K562 (cell line): Measurements from ENCODE around the gene ARNT2. TPM values are rescaled to one million over a fixed set of nuclear protein-coding genes. Genes with fewer than 3 reads are reported as not detected.

Source experiments
- ATAC-seq: fragments of 200-7000 bp; cut with Tn5 transposase; 3 replicates; pipeline ENCODE4 v1.9.1; 2020; ENCODE audit warnings: moderate library complexity
- BruUV-seq: library from RNA; stranded (reverse); fragments of 400-500 nt; replicated peaks from 2 replicates; lab custom pipeline; 2021; lab: Mats Ljungman, UMichigan
- CTCF ChIA-PET: fragments of 300-600 bp; formaldehyde crosslinking; extraction: SDS; loops from one replicate; lab custom pipeline; 2021; ENCODE audit warnings: low intra/inter-chr PET ratio; lab: Yijun Ruan, JAX
- POLR2A ChIA-PET: fragments of 300-600, 350-650 bp; sonication (Branson Sonifier 250); formaldehyde crosslinking; extraction: SDS; loops from one replicate; lab custom pipeline; 2021; ENCODE audit warnings: antibody characterized with exemption, inconsistent platforms; lab: Yijun Ruan, JAX
- DNase-seq, 4 experiments: peaks; one replicate each; pipeline versions ENCODE4 v3.0.0 to v3.0.0-alpha.2; 2011 to 2018; ENCODE audit warnings: low spot score in 3 of 4, mixed read lengths in 3 of 4; ENCODE audit errors: extremely low read depth in 1 of 4
- FAIRE-seq: peaks from 2 replicates; lab custom pipeline; 2011; peaks lifted over from hg19 to GRCh38; lab: Jason Lieb, UNC
- H2AFZ ChIP-seq: 2 replicates; pipeline ENCODE4 v1.6.0; 2011; ENCODE audit warnings: low read depth, low read length, control low read depth, inconsistent platforms
- H3K27ac ChIP-seq: fragments of 200-600 bp; 3 replicates; pipeline ENCODE4 v1.8.0; 2011; ENCODE audit warnings: low read depth, mild to moderate bottlenecking, control low read depth, inconsistent platforms, low read length, moderate library complexity, mixed read lengths; ENCODE audit errors: extremely low read depth
- H3K27me3 ChIP-seq, 2 experiments: fragments of 300-600 bp in 1 of 2; 2 replicates in 1 of 2; 3 replicates in 1 of 2; pipeline versions ENCODE4 v1.6.0 to v1.8.0; 2011; ENCODE audit warnings: inconsistent platforms in 2 of 2, low read length in 2 of 2, mild to moderate bottlenecking in 1 of 2, mixed read lengths in 1 of 2, moderate library complexity in 1 of 2; ENCODE audit not compliant: control insufficient read depth in 2 of 2, insufficient read depth in 2 of 2
- H3K36me3 ChIP-seq: fragments of 300-600 bp; 3 replicates; pipeline ENCODE4 v1.8.0; 2011; ENCODE audit warnings: mild to moderate bottlenecking, low read length, inconsistent platforms; ENCODE audit not compliant: control insufficient read depth, insufficient read depth
- H3K4me1 ChIP-seq, 2 experiments: fragments of 200-600 bp in 1 of 2; replicated peaks in 1 of 2; 2 replicates in 1 of 2; 3 replicates in 1 of 2; pipeline versions ENCODE4 v1.5.1 to v1.8.0; 2011; ENCODE audit warnings: inconsistent platforms in 2 of 2, low read length in 2 of 2, mild to moderate bottlenecking in 1 of 2, mixed read lengths in 1 of 2, moderate library complexity in 1 of 2; ENCODE audit not compliant: control insufficient read depth in 2 of 2, insufficient read depth in 2 of 2
- H3K4me2 ChIP-seq: 2 replicates; pipeline ENCODE4 v1.6.1; 2011; ENCODE audit warnings: low read length, control low read depth, inconsistent platforms, mixed read lengths; ENCODE audit not compliant: insufficient read depth
- H3K4me3 ChIP-seq: fragments of 200-600 bp; sonication (generic), shearing (Covaris generic); 2 replicates; pipeline ENCODE4 v1.5.1; 2016; ENCODE audit warnings: control low read depth, inconsistent platforms
- H3K79me2 ChIP-seq: fragments of 200-600 bp; 3 replicates; pipeline ENCODE4 v1.8.0; 2011; ENCODE audit warnings: low read length, inconsistent platforms; ENCODE audit not compliant: control insufficient read depth, insufficient read depth
- H3K9ac ChIP-seq, 2 experiments: 2 replicates each; pipeline versions ENCODE4 v1.6.0 to v1.6.1; 2011; ENCODE audit warnings: low read depth in 2 of 2, low read length in 2 of 2, control low read depth in 1 of 2, inconsistent platforms in 1 of 2, mild to moderate bottlenecking in 1 of 2, mixed read lengths in 1 of 2; ENCODE audit not compliant: insufficient read depth in 1 of 2
- H3K9me1 ChIP-seq: one replicate; pipeline ENCODE4 v1.6.0; 2011; ENCODE audit warnings: inconsistent platforms, mild to moderate bottlenecking, low read length, moderate library complexity; ENCODE audit not compliant: control insufficient read depth, insufficient read depth
- H3K9me3 ChIP-seq: replicated peaks from 2 replicates; pipeline ENCODE4 v1.5.1; 2011; ENCODE audit warnings: low read depth, low read length, inconsistent platforms; ENCODE audit not compliant: control insufficient read depth, insufficient read depth
- H4K20me1 ChIP-seq: replicated peaks from 2 replicates; pipeline ENCODE4 v1.6.1; 2011; ENCODE audit warnings: low read length, inconsistent platforms, mixed read lengths; ENCODE audit not compliant: control insufficient read depth, insufficient read depth
- GTF3C2 ChIP-seq: IDR thresholded peaks from 3 replicates; pipeline ENCODE4 v1.6.1; 2011; ENCODE audit warnings: borderline replicate concordance, mild to moderate bottlenecking, moderate library complexity; ENCODE audit not compliant: insufficient read length; ENCODE audit errors: extremely low read depth
- NR0B1 ChIP-seq: fragments of 450-650 bp; IDR thresholded peaks from one replicate; pipeline ENCODE4 v1.6.1; 2018; ENCODE audit warnings: mild to moderate bottlenecking, moderate library complexity; ENCODE audit not compliant: partially characterized antibody
- PHF20 ChIP-seq: fragments of 450-650 bp; IDR thresholded peaks from 2 replicates; pipeline ENCODE4 v1.6.1; 2018; ENCODE audit not compliant: partially characterized antibody
- RFX7 ChIP-seq: fragments of 250-450 bp; sonication (Bioruptor Pico); IDR thresholded peaks from 2 replicates; pipeline ENCODE4 v1.5.1; 2021; ENCODE audit warnings: mild to moderate bottlenecking
- SPI1 ChIP-seq: IDR thresholded peaks from 2 replicates; pipeline ENCODE4 v1.6.1; 2011; ENCODE audit warnings: low read depth, low read length, control low read depth, borderline replicate concordance
- ZBTB33 ChIP-seq: sonication (generic); formaldehyde crosslinking; IDR thresholded peaks from 2 replicates; pipeline ENCODE4 v1.8.1; 2023; ENCODE audit warnings: mild to moderate bottlenecking, missing genetic modification reagents
- ZNF324 ChIP-seq: fragments of 250-450 bp; sonication (Bioruptor Pico); IDR thresholded peaks from 2 replicates; pipeline ENCODE4 v1.4.0; 2020; ENCODE audit warnings: mild to moderate bottlenecking
- WGBS: fragments of 100-300 bp; shearing (Covaris generic); methylation state at CpG from one replicate; pipeline ENCODE4 v1.1.6; 2016; ENCODE audit warnings: low coverage, mixed read lengths; ENCODE audit not compliant: insufficient coverage; ENCODE audit errors: missing lambda C conversion rate; 5-methylcytosine and 5-hydroxymethylcytosine counted together
- in situ Hi-C: fragments of 300-500 bp; cut with MboI; formaldehyde crosslinking; loops from 4 replicates; pipeline ENCODE4 v1.15.0; 2018; ENCODE audit warnings: inconsistent platforms, mixed read lengths
- intact Hi-C: fragments of 100-400 bp; cut with micrococcal nuclease; formaldehyde crosslinking; loops from 2 replicates; pipeline ENCODE4 v1.14.2; 2022
- polyA plus RNA-seq, 8 experiments: library from polyadenylated mRNA; depleted of rRNA in 4 of 8; stranded (reverse) in 5 of 8; unstranded in 3 of 8; fragments of >200 nt; fragmentation: Nextera tagmentation in 2 of 8; fragmentation: Illumina TruSeq in 1 of 8; extraction: Ambion mirVana in 2 of 8; extraction: Trizol in 1 of 8; gene quantifications; 2 replicates each; pipeline versions ENCODE4 v1.2.1 to v1.2.3, GENCODE V29; 2011 to 2014; ENCODE audit warnings: inconsistent platforms in 1 of 8, missing spikeins in 1 of 8
- total RNA-seq, 7 experiments: library from RNA; depleted of rRNA in 6 of 7; stranded (reverse); fragments of >200 nt in 6 of 7; fragmentation: Illumina TruSeq in 2 of 7; extraction: Trizol in 2 of 7; gene quantifications; 2 replicates each; pipeline versions ENCODE4 v1.2.1 to v1.2.3, GENCODE V29; 2011 to 2021; ENCODE audit warnings: low replicate concordance in 1 of 7

Gene ARNT2
- total and polyA plus RNA-seq, 9 of the 15 experiments (the other 6 are each of a cell fraction or from before 2014, with no cell fraction given), result 0.01 TPM; not detected in 8

- TF ChIP-seq GTF3C2 (no peak), ZBTB33 (CRISPR knock-in tag) (no peak), NR0B1 (no peak), SPI1 (0 out of 2 replicates have a peak, but pooled peaks have one; percentile 24), RFX7 (CRISPR knock-in tag) (no peak), ZNF324 (CRISPR knock-in tag) (no peak), PHF20 (no peak)
- no peak overlapping the region for H3K27ac ChIP-seq
- no peaks in the 10 kb centered on the region for H3K36me3 ChIP-seq
- no peaks in the 10 kb centered on the region for H3K9me3 ChIP-seq
- H3K27me3 ChIP-seq, result peaks cover 0 to 37% of the 10 kb centered on the region in 2 experiments; a peak in 3 of 5 replicates
- in situ Hi-C loops (no loop called here), intact Hi-C loops (no loop called here)
- POLR2A ChIA-PET, result interaction anchor here (1.0 kb wide), 1 partner anchor 21 kb away, joined by 3 read pairs; no protein-coding TSS in a partner anchor
- CTCF ChIA-PET, result no interaction called here
- WGBS, result 1% methylated on average over 8 of the region's 8 CpGs
- no peak for ATAC-seq
- no peak overlapping the region for H3K4me2 ChIP-seq
- no TSS peak for BruUV-seq
- H2AFZ ChIP-seq, result no peak overlapping the region
- peaks cover 0 to 12% of the 10 kb centered on the region in 2 experiments; a peak in 3 of 5 replicates for H3K4me1 ChIP-seq
- no peak for DNase-seq
- no peak overlapping the region for H3K9ac ChIP-seq
- no peaks in the 10 kb centered on the region; the same call in none of the 2 replicates for H4K20me1 ChIP-seq
- H3K4me3 ChIP-seq, result no peak overlapping the region
- no peak for FAIRE-seq
- no peaks in the 10 kb centered on the region for H3K79me2 ChIP-seq
- H3K9me1 ChIP-seq, result peaks cover 4% of the 10 kb centered on the region
Measured at GRCh38 chr15:80559320-80559693, 155.1 kb downstream of the ARNT2 start.
